ENCODE results near the gene CORIN.
A peak's percentile ranks its signal among the peaks of the same experiment; 100 is the strongest.
"Not testable (repeated sequence)": the region's sequence is repeated elsewhere in the genome, so short reads cannot be mapped to it uniquely, and the experiment has no call there.

Gene CORIN

DNA sequence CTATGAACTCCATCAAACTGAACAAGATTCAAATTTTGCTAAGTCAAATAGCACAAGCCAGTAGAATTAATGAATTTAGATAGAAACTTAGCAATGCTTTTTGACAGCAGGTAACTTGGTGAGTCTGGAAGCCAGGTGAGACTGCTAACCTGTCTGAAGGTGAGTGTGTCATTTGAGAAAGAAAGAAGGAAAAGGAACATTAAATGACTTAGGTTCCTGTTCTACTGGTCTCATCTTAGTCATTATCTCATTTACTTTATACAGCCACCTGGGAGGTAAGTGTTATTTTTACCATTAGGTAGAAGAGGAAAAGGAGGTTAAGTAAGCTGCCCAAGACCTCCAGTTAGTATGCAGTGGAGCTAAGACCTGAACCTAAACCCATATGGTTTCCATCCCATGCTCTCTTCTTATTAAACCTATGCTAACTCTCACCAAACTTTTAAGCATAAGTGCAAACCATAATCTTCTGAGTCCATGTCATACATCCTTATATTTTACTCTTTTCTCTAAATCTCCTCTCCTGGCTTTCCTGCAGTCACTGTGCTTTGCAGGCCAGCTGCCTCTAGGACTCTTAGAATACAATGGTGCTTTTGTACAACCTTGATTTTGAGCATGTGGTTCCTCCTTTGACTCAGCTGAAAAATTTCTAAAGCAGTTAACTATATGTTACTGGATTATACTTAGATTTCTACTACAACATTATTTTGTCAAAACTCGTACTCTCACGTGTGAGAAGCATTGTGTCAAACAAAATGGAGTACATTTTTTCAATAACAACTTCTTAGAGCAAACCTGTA, 284.3 kb downstream of the CORIN start:
- ChIA-PET POLR2A (ENCODE audit: low non-redundant PET) (no interaction called here), CTCF (no interaction called here)
- DNase-seq (ENCODE audit: low spot score): no peak
- TF ChIP-seq, protein P1, sequence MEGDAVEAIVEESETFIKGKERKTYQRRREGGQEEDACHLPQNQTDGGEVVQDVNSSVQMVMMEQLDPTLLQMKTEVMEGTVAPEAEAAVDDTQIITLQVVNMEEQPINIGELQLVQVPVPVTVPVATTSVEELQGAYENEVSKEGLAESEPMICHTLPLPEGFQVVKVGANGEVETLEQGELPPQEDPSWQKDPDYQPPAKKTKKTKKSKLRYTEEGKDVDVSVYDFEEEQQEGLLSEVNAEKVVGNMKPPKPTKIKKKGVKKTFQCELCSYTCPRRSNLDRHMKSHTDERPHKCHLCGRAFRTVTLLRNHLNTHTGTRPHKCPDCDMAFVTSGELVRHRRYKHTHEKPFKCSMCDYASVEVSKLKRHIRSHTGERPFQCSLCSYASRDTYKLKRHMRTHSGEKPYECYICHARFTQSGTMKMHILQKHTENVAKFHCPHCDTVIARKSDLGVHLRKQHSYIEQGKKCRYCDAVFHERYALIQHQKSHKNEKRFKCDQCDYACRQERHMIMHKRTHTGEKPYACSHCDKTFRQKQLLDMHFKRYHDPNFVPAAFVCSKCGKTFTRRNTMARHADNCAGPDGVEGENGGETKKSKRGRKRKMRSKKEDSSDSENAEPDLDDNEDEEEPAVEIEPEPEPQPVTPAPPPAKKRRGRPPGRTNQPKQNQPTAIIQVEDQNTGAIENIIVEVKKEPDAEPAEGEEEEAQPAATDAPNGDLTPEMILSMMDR (conservative IDR thresholded peaks at IDR 0.05; ENCODE audit: low read depth): no peak
- H3K27ac ChIP-seq: no peak overlapping the region

DNA sequence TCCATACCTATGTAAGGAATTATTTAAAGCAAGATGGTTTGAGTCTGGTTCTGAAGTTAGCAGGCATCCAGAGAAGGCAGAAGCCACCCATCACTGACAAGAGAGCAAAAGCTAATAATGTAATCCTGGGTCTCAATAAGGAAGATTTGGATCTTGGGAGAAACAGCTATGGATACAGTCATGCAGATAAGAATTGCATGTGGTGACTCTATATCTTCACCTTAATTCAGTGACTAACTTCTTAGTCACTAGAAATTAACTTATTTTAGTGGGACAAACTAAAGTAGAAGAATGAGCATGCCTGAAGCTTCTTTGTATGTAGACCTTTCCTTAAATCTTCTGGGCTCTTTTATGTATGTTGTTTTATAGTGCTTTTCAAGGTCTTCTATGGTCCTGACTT, 286.2 kb downstream of the CORIN start:
- H3K27ac ChIP-seq: no peak overlapping the region
- ChIA-PET POLR2A (ENCODE audit: low non-redundant PET) (no interaction called here), CTCF (interaction anchor here (0.6 kb wide), 1 partner anchor 12 kb away, joined by 5 read pairs; no protein-coding TSS in a partner anchor)
- peak; percentile 16 for DNase-seq (ENCODE audit: low spot score)
- TF ChIP-seq, protein P1 (conservative IDR thresholded peaks at IDR 0.05; ENCODE audit: low read depth): no peak

DNA sequence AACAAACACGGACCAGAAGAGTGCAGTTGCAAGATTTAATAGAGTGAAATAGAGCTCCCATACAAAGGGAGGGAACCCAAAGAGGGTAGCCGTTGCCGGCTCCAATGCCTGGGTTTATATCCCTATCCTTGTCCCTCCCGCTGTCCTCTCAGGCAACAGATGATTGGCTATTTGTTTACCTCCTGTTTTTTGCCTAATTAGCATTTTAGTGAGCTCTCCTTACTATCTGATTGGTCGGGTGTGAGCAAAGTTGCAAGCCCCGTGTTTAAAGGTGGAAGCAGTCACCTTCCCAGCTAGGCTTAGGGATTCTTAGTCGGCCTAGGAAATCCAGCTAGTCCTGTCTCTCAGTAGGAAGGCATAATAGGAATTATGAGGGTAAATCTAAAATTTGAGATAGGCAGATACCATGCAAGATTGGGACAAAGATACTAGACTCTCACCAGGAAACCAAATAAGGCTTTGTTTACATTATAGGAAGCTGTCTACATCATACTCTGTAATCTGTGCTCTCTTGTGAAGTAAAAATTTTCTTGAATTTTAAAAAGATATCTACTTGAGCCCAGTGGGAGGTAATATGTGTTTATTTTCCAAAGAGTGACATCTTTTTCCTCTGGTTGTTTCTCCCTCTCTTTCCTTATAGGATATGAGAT, 286.8 kb downstream of the CORIN start:
- no peak overlapping the region for H3K27ac ChIP-seq
- TF ChIP-seq, protein P1 (conservative IDR thresholded peaks at IDR 0.05; ENCODE audit: low read depth): no peak
- POLR2A ChIA-PET (ENCODE audit: low non-redundant PET): no interaction called here
- CTCF ChIA-PET: no interaction called here
- no peak for DNase-seq (ENCODE audit: low spot score)

DNA sequence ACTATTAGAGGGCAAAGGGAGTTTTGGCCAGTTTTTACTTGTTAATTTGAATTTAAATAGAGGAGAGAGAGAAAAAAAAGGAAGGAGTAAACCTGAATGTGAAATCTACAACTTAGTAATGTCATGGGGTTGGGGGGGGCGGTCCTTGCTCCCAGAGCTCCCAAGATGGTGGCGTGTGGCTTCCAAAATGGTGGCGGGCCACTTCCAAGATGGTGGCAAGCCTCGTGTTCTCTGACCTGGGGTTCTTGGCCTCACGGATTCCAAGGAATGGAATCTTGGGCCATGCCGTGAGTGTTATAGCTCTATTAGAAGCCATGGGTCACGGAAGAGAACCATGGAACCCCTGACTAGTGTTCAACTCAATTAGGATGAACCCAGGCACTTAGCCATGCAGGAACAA, 287.5 kb downstream of the CORIN start:
- POLR2A ChIA-PET (ENCODE audit: low non-redundant PET): not testable (repeated sequence)
- CTCF ChIA-PET: interaction anchor here (0.7 kb wide), 1 partner anchor 579 kb away, joined by 3 read pairs; no protein-coding TSS in a partner anchor

More for the DNA sequence above, 287.5 kb downstream of the CORIN start:
- not testable (repeated sequence) for H3K27ac ChIP-seq; DNase-seq (ENCODE audit: low spot score)
